AG04450 (cell line): Measurements from ENCODE around the gene MYO18B. TPM values are rescaled to one million over a fixed set of nuclear protein-coding genes. Genes with fewer than 3 reads are reported as not detected.

Experiments used
- CTCF ChIA-PET: fragments of 300-600, 350-600 bp; formaldehyde crosslinking; extraction: SDS; loops from one replicate; lab custom pipeline; 2022; ENCODE audit warnings: antibody characterized with exemption, inconsistent platforms; lab: Charles Lee
- POLR2A ChIA-PET: fragments of 350-600 bp; formaldehyde crosslinking; extraction: SDS; loops from one replicate; lab custom pipeline; 2021; ENCODE audit warnings: antibody characterized with exemption, inconsistent platforms; lab: Yijun Ruan, JAX
- DNase-seq: peaks from one replicate; pipeline ENCODE4 v3.0.0-alpha.2; 2011; ENCODE audit warnings: low read depth, low spot score
- H3K27ac ChIP-seq: one replicate; pipeline ENCODE4 v1.5.1; 2012; ENCODE audit warnings: low read depth, low read length, control low read depth
- H3K27me3 ChIP-seq: one replicate; pipeline ENCODE4 v1.6.0; 2012; ENCODE audit warnings: low read length; ENCODE audit not compliant: control insufficient read depth, insufficient read depth
- H3K4me3 ChIP-seq: 2 replicates; pipeline ENCODE4 v1.5.1; 2011; ENCODE audit warnings: mild to moderate bottlenecking, low read depth, low read length, control low read depth
- H3K9me3 ChIP-seq: 2 replicates; pipeline ENCODE4 v1.5.1; 2012; ENCODE audit warnings: low read length; ENCODE audit not compliant: control insufficient read depth, insufficient read depth
- polyA plus RNA-seq: library from polyadenylated mRNA; depleted of rRNA; stranded (reverse); fragments of >200 nt; gene quantifications from 2 replicates; pipeline ENCODE4 v1.2.3, GENCODE V29; 2011
- TF ChIP-seq, protein P1 (sequence below): IDR thresholded peaks from 2 replicates; pipeline ENCODE4 v1.5.1; 2011; ENCODE audit warnings: low read depth, low read length, control low read depth, inconsistent platforms

Gene MYO18B
- polyA plus RNA-seq, 1 experiment, result not detected

DNA sequence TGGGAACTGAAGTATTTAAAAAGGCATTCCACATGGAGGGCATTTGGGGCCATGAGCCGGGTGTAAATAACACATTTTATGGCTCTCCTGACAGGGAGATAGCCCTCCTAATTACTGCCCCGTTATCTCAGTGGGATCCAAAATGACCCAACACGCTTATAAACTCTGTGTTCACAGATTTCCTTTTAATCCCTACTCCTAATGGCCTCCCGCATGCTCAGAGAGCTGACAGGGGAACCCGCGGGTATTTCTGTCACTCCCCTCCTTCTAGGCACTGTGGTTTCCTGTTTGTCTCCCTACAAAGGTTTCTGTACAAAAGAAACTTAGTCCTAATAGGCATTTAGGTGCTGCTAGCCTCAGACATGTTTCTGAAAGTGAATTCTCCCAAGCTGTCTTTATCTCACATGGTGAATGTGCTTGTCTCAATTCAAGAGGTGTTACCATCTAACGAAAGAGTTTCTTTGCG lies 224.5 kb downstream of the MYO18B start:
- no peak overlapping the region for H3K4me3 ChIP-seq
- peaks cover 29% of the 10 kb centered on the region for H3K9me3 ChIP-seq
- TF ChIP-seq, protein P1, sequence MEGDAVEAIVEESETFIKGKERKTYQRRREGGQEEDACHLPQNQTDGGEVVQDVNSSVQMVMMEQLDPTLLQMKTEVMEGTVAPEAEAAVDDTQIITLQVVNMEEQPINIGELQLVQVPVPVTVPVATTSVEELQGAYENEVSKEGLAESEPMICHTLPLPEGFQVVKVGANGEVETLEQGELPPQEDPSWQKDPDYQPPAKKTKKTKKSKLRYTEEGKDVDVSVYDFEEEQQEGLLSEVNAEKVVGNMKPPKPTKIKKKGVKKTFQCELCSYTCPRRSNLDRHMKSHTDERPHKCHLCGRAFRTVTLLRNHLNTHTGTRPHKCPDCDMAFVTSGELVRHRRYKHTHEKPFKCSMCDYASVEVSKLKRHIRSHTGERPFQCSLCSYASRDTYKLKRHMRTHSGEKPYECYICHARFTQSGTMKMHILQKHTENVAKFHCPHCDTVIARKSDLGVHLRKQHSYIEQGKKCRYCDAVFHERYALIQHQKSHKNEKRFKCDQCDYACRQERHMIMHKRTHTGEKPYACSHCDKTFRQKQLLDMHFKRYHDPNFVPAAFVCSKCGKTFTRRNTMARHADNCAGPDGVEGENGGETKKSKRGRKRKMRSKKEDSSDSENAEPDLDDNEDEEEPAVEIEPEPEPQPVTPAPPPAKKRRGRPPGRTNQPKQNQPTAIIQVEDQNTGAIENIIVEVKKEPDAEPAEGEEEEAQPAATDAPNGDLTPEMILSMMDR, result no peak
- no peak for DNase-seq
- ChIA-PET CTCF (no interaction called here), POLR2A (no interaction called here)
- no peaks in the 10 kb centered on the region for H3K27me3 ChIP-seq
- no peak overlapping the region for H3K27ac ChIP-seq

DNA sequence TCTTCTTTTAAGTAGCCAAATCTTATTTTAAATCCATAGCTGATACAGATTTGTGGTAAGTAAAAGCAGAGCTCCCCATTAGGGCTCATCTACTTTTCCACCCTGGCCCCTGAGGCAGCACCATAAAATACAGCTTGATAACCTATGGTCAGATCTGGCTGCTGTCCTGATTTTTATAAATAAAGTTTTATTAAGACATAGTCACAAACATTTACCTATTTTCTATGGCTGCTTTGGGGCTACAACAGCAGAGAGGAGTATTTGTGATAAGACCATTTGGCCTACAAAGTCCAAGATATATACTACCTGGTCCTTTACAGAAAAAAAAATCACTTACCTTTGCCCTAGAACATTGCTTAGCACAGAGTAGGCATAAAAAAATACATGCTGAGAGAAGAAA lies 227.3 kb downstream of the MYO18B start:
- no peak for DNase-seq
- no peak overlapping the region for H3K4me3 ChIP-seq
- no peak overlapping the region for H3K27ac ChIP-seq
- H3K9me3 ChIP-seq, result peaks cover 34% of the 10 kb centered on the region
- TF ChIP-seq, protein P1, result no peak
- no peaks in the 10 kb centered on the region for H3K27me3 ChIP-seq
- ChIA-PET POLR2A (no interaction called here), CTCF (no interaction called here)

DNA sequence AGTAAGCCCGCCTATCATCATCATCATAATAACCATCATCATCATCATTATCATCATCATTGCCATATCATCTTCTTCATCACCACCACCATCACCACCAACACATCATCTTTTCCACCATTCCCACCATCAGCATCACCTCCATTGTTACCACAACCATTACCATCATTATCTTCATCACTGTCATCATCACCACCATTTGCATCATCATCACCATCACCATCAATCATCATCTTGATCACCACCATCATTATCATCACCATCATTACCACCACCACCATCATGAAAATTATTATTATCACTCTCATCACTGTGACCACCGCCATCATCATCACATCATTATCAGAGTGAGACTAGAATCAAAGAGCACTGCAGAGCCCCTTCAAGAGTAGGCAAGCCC lies 227.9 kb downstream of the MYO18B start:
- DNase-seq, result no peak
- peaks cover 39% of the 10 kb centered on the region for H3K9me3 ChIP-seq
- POLR2A ChIA-PET, result no interaction called here
- CTCF ChIA-PET, result no interaction called here
- H3K27me3 ChIP-seq, result no peaks in the 10 kb centered on the region
- H3K4me3 ChIP-seq, result no peak overlapping the region
- TF ChIP-seq, protein P1, result no peak
- H3K27ac ChIP-seq, result no peak overlapping the region

DNA sequence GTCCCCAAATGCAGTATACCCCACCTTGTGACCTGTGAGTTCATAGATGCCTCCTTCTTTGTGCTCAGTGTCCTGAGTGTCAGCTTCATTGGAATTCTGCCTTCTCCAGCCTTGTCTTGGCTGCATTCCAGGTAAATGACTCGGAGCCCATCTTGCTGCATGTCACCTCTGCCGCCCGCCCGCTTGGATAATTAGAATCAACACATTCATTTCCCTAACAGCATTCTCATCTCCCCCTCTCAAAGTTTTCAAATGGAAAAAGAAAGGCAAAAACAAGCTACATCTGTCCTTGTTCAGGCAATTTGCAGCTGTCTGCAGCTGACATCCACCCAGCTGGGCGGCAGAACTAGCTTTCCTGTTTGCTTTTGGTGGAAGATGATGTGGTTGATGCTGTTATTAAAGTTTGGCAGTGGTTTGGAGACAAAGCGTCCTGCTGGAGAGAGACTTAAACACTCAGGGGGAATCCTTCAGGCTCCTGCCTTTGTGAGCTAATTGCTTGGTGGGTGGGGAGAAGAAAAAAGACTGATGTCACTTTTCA lies 228.5 kb downstream of the MYO18B start:
- H3K27me3 ChIP-seq, result no peaks in the 10 kb centered on the region
- no peak for DNase-seq
- peaks cover 40% of the 10 kb centered on the region for H3K9me3 ChIP-seq
- no peak overlapping the region for H3K27ac ChIP-seq
- CTCF ChIA-PET, result no interaction called here
- POLR2A ChIA-PET, result no interaction called here
- TF ChIP-seq, protein P1, result no peak
- no peak overlapping the region for H3K4me3 ChIP-seq

DNA sequence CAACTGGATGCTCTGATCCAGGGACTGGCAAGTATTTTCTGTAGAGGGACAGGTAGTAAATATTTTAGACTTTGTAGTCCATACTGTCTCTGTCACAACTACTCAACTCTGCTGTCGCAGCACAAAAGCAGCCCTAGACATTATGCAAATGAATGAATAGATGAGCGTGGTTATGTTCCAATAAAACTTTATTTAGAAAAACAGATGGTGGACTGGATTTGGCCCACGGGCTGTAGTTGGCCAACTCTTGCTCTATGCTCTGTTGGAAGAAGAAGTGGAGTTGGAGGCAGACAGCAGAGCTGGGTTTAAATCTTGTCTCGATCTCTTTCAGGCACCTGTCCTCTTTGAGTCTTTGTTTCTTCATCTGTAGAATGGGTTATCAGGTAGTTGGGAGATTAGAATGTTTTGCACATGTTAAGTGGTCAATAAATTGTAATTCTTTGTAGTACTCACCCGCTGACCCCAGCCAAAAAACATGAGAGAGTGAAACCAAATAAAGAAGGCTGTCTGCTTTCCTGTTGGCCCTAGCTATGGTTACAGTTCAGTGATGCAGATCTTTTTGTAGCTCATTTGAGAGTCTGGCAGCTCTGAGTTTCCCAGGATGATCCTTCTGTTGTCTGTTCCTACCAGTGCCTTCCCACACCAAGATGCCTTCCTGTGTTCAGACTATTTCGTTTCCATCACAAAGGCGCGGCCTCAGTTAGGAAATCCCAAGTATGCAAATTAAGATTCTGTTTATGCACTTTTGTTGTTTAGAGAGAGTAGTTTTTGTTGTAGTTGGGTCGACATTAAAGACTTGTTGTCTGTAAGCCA lies 229.2 kb downstream of the MYO18B start:
- ChIA-PET POLR2A (no interaction called here), CTCF (no interaction called here)
- H3K4me3 ChIP-seq, result no peak overlapping the region
- H3K9me3 ChIP-seq, result peaks cover 40% of the 10 kb centered on the region
- no peaks in the 10 kb centered on the region for H3K27me3 ChIP-seq
- TF ChIP-seq, protein P1, result no peak
- H3K27ac ChIP-seq, result no peak overlapping the region
- no peak for DNase-seq
